Activated CD8-positive, alpha-beta memory T cell treated with anti-CD3 and anti-CD28 coated beads, Interleukin-2, amount 50 U/mL, for 1 hour (primary cell): Measurements from ENCODE around the gene ACTL6B.
"Not testable (repeated sequence)": the region's sequence is repeated elsewhere in the genome, so short reads cannot be mapped to it uniquely, and the experiment has no call there.

Experiments used
- DNase-seq: peaks from one replicate; pipeline ENCODE4 v3.0.0-alpha.2; 2020; ENCODE audit errors: extremely low read depth

Gene ACTL6B

GRCh38 chr7:100671353-100672327 lies 15.4 kb upstream of the ACTL6B start:
- no peak for DNase-seq

GRCh38 chr7:100670074-100670473 lies 13.8 kb upstream of the ACTL6B start:
- DNase-seq = no peak

- DNase-seq = not testable (repeated sequence)
Measured at GRCh38 chr7:100669106-100669505, 12.9 kb upstream of the ACTL6B start.

- no peak for DNase-seq
Measured at GRCh38 chr7:100668069-100668449, 11.8 kb upstream of the ACTL6B start.

GRCh38 chr7:100667331-100668068 lies 11.3 kb upstream of the ACTL6B start:
- DNase-seq = no peak

- no peak for DNase-seq
Measured at GRCh38 chr7:100665168-100665726, 9.0 kb upstream of the ACTL6B start.

- DNase-seq = not testable (repeated sequence)
Measured at GRCh38 chr7:100662194-100662776, 6.0 kb upstream of the ACTL6B start.

- no peak for DNase-seq
Measured at GRCh38 chr7:100654908-100655831, 1.1 kb downstream of the ACTL6B start.

GRCh38 chr7:100649826-100650565 lies 6.3 kb downstream of the ACTL6B start:
- DNase-seq = no peak

GRCh38 chr7:100642534-100642907 lies 13.7 kb downstream of the ACTL6B start:
- DNase-seq = no peak

GRCh38 chr7:100641860-100642533 lies 14.3 kb downstream of the ACTL6B start:
- no peak for DNase-seq

GRCh38 chr7:100641463-100641859 lies 14.8 kb downstream of the ACTL6B start, which contains the start of gene TFR2:
TFR2 (minus strand) TSS chr7:100641552; CDS start chr7:100641509, 43 bp downstream.
- DNase-seq = no peak

GRCh38 chr7:100640517-100641440 lies 15.5 kb downstream of the ACTL6B start:
- DNase-seq = no peak

- no peak for DNase-seq
Measured at GRCh38 chr7:100639995-100640516, 16.2 kb downstream of the ACTL6B start.

GRCh38 chr7:100632951-100633717 lies 23.1 kb downstream of the ACTL6B start:
- DNase-seq = no peak

- no peak for DNase-seq
Measured at GRCh38 chr7:100630066-100630465, 26.2 kb downstream of the ACTL6B start.

- no peak for DNase-seq
Measured at GRCh38 chr7:100629117-100629716, 27.0 kb downstream of the ACTL6B start.
